ENCODE measurements around the gene ERVK3-1.

The ERVK3-1 gene

GRCh38 chr19:58364146-58364545, 59.0 kb downstream of the ERVK3-1 start:
- no peak for DNase-seq (ENCODE audit: low read depth)
